ENCODE measurements around the gene RIOK2.

Gene RIOK2

GRCh38 chr5:97121848-97122247, 61.2 kb downstream of the RIOK2 start:
- DNase-seq = no peak

DNA sequence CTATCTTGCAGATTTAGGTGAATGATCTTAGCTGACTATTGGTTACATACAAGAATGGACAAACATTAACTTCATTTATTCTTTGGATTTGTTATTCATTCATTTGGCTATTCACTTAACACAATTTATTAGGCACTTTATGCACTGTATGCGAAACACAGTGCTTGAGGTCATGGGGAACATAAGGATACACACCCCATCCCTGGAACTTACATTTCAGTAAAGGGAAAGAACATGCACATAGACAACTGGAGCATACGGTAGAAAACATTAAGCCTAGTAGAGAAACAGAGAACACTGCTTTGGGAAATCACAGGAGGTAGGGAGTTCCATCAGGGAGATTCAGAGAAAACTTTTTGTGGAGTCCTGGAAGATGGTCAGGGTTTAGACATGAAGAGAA, 62.9 kb downstream of the RIOK2 start:
- no peak for DNase-seq

- DNase-seq = no peak
Observed at GRCh38 chr5:97119007-97119390, 64.0 kb downstream of the RIOK2 start.

DNA sequence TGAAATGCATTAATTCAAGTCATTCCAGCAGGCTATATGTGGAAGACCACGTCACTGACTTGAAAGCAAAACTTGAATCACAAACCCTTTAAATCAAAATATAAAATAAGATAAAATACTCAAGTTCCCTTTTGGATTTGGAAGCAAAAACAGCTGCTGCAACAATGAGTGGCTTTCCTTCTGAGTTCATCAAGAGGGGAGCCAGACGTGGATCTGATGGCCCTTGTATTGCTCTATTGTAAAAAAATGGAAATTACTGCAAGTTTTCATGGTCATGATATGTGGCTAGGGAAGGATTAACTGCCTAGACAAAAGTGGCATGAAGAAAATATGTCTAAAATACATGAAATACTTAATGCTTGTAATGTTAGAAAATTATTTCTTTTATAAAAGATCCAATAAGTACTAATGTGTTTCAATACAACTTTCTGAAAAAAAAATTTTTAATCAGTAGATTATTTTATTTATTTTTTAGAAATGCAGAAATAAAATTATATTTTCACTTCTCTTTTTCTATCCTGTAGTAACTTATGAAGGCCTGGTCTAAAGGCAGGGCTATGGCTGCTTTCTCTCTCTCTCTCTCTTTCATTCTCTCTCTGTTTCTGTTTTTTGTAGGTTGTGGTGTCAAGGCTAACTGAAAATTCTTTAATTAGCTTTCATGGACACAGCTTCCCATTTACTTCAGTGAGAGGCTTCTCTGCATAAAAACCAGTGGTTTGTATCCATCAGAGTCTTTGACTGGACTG, 64.6 kb downstream of the RIOK2 start:
- DNase-seq = no peak

- DNase-seq = no peak
Observed at GRCh38 chr5:97115932-97116331, 67.1 kb downstream of the RIOK2 start.

DNA sequence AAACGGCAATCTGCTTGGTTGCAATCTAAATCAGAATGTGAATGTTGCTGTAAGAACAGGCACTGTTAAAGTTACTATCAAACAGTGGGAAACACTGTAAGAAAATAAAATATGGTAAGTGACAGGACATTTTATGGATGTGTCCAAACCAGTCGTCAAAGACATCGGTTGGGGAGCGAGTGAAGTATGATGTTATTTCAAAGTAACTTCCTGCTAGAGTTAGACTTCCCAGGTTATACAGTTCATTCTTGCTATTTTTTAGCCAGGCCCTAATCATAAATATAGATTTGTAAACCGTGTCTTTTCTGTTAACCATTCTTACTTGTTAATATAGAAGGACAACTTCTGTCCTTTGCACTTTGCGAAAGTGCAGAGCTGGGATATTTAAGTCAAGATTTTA, 70.8 kb downstream of the RIOK2 start:
- no peak for DNase-seq

DNA sequence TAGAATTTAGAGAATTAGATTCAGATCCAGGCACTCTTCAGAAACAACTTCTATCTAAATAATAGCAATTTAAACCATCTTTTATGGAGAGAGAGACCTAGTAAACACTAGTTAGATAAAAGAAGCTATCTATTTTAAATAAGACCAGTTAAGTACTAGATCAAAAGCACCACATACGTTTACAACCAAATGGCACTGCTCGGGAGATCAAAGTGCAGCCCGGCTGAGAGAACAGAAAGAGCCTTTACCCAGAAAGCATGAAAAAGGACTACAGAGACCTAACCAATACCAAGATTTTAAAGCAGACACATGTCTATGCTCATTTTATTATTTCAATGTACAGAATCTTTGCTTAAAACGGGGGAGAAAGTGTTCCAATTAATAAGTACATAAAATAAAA, 71.4 kb downstream of the RIOK2 start:
- no peak for DNase-seq

GRCh38 chr5:97111004-97111403, 72.0 kb downstream of the RIOK2 start:
- DNase-seq = no peak

All from central memory CD4-positive, alpha-beta T cell (primary cell).